SK-N-MC (cell line): Measurements from ENCODE around the gene ZBTB20.

Experiments
- EZH2 ChIP-seq: fragments of 200-600 bp; sonication (generic); IDR thresholded peaks from one replicate; pipeline ENCODE4 v1.6.1; 2017; ENCODE audit warnings: antibody characterized with exemption
- FOXP2 ChIP-seq: optimal IDR thresholded peaks from 2 replicates; pipeline ENCODE3; 2011; ENCODE audit warnings: mild to moderate bottlenecking, moderate library complexity; ENCODE audit not compliant: insufficient read depth; ENCODE audit errors: extremely low read length, control extremely low read depth
- POLR2AphosphoS5 ChIP-seq: IDR thresholded peaks from 2 replicates; pipeline ENCODE4 v1.6.1; 2012; ENCODE audit warnings: mild to moderate bottlenecking, low read depth, low read length, borderline replicate concordance

- TF ChIP-seq EZH2, result no peak
- TF ChIP-seq POLR2AphosphoS5, result no peak
- no peak for TF ChIP-seq FOXP2
These were observed 744.2 kb downstream of the ZBTB20 start for GRCh38 chr3:114402838-114403237.
